ENCODE results near the gene JAK3.
"Not testable (repeated sequence)": the region's sequence is repeated elsewhere in the genome, so short reads cannot be mapped to it uniquely, and the experiment has no call there.

JAK3 gene

DNA sequence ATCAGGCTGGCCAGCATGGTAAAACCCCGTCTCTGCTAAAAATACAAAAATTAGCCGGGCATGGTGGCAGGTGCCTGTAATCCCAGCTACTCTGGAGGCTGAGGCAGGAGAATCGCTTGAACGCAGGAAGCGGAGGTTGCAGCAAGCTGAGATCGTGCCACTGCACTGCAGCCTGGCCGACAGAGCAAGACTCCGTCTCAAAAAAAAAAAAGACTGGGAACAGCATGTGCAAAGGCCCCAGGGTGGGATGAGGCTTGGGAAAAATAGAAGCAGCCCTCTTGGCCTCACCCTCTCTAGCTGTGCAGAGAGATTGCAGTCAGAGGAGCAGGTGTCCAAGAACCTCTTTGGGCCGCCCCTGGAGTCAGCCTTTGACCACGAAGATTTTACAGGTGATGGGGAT, 69.9 kb downstream of the JAK3 start:
- not testable (repeated sequence) for DNase-seq (ENCODE audit: low read depth)

DNA sequence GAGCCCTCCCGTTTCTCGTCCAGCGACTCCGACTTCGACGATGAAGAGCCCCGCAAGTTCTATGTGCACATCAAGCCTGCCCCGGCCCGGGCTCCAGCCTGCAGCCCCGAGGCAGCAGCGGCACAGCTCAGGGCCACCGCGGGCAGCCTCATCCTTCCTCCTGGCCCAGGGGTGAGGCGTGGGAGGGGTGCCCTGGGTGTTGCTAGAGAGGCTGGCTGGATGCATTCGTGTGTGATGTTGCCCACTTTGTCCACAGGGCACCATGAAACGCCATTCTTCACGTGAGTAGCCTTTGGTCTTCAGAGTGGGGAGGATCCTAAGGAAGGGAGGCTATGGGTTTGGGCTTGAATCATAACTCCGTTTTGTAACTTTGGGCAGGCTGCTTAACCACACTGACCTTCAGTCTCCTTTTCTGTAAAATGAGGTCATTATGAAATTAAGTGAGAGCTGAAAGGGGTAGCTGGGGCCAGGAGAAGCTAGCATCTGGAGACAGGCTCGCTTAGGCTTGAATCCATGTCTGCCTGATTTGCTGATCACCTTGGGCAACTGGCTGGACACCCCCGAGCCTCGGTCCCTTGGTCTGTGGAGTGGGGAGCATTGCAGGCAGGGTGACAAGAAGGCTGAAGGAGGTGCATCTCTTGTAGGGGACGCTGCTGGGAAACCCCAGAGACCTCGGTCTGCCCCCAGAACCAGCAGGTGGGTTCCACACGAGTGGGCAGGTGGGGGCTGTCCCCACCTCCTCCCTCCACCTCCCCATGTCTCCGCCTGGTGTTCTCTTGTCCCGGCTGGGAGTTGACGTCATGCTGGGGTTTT, 71.6 kb downstream of the JAK3 start:
- no peak for DNase-seq (ENCODE audit: low read depth)

DNA sequence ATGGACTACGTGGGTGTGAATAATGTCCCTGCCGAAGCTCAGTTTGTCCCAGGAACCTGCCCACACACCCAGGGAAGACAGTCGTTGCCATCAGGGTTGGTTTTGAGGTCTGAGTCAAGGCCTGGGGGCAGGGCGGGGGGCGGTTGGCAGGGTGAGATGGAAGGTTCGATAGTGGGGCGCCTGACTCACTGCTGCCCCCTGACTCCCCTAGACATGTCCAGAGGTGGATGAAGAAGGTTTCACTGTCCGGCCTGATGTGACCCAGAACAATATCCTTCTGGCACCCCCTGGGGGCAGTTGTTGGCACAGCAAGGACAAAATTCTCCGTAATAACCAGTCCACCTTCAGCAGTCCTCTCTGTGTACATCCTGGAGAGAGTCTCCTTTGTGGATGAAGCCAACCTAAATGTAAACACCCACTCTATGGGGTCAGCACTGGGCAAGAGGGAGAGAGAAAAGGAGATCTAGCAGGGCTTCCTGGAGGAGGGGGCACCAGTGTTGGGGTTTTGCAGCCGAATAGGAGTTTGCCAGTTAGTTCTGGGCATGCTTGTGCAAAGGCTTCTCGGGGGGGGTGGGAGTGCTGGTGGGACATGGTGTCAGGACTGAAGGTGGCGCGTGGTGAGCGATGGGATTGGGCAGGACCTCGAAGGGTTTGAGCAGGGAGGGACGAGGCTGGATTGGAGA, 72.4 kb downstream of the JAK3 start:
- no peak for DNase-seq (ENCODE audit: low read depth)
